ENCODE measurements around the gene CCDC57. TPM values are rescaled to one million over a fixed set of nuclear protein-coding genes. Genes with fewer than 3 reads are reported as not detected.

The CCDC57 gene
- total RNA-seq, 6 experiments from 2014 or later: 10.1 to 37.4 (median 17.2) TPM

GRCh38 chr17:82060001-82060380 is 152.7 kb downstream of the CCDC57 start:
- Histone ChIP-seq H3K4me1 (peaks cover 0 to 17% (median 6%) of the 10 kb centered on the region in 4 donors), H3K27me3 (no peaks in the 10 kb centered on the region), H3K27ac (no peak overlapping the region), H3K9me3 (no peaks in the 10 kb centered on the region), H3K36me3 (peaks cover 0 to 59% (median 4%) of the 10 kb centered on the region in 4 donors), H3K4me3 (no peak overlapping the region)
- WGBS (ENCODE audit: insufficient coverage, low coverage, low lambda C conversion rate, missing lambda C conversion rate): 77% methylated on average over 4 of the region's 16 CpGs
- intact Hi-C loops (cut with DNase I): no loop called here
- ATAC-seq (no peak), DNase-seq (peak in 1 of 3 donors; percentile 37)
- no peak for TF ChIP-seq POLR2A (IDR thresholded peaks at IDR 0.05)
- TF ChIP-seq, protein P1, sequence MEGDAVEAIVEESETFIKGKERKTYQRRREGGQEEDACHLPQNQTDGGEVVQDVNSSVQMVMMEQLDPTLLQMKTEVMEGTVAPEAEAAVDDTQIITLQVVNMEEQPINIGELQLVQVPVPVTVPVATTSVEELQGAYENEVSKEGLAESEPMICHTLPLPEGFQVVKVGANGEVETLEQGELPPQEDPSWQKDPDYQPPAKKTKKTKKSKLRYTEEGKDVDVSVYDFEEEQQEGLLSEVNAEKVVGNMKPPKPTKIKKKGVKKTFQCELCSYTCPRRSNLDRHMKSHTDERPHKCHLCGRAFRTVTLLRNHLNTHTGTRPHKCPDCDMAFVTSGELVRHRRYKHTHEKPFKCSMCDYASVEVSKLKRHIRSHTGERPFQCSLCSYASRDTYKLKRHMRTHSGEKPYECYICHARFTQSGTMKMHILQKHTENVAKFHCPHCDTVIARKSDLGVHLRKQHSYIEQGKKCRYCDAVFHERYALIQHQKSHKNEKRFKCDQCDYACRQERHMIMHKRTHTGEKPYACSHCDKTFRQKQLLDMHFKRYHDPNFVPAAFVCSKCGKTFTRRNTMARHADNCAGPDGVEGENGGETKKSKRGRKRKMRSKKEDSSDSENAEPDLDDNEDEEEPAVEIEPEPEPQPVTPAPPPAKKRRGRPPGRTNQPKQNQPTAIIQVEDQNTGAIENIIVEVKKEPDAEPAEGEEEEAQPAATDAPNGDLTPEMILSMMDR (IDR thresholded peaks at IDR 0.05): no peak

GRCh38 chr17:82059272-82060000 is 153.2 kb downstream of the CCDC57 start:
- Histone ChIP-seq H3K36me3 (peaks cover 0 to 63% (median 4%) of the 10 kb centered on the region in 4 donors), H3K9me3 (no peaks in the 10 kb centered on the region), H3K4me1 (peaks cover 0 to 13% (median 6%) of the 10 kb centered on the region in 4 donors), H3K27me3 (no peaks in the 10 kb centered on the region), H3K4me3 (no peak overlapping the region), H3K27ac (no peak overlapping the region)
- WGBS (ENCODE audit: insufficient coverage, low coverage, low lambda C conversion rate, missing lambda C conversion rate): 80% methylated on average over 2 of the region's 19 CpGs
- no peak for TF ChIP-seq POLR2A (IDR thresholded peaks at IDR 0.05)
- TF ChIP-seq, protein P1 (IDR thresholded peaks at IDR 0.05): no peak
- DNase-seq (peak in 1 of 3 donors; percentile 49), ATAC-seq (no peak)
- intact Hi-C loops (cut with DNase I): no loop called here

DNA sequence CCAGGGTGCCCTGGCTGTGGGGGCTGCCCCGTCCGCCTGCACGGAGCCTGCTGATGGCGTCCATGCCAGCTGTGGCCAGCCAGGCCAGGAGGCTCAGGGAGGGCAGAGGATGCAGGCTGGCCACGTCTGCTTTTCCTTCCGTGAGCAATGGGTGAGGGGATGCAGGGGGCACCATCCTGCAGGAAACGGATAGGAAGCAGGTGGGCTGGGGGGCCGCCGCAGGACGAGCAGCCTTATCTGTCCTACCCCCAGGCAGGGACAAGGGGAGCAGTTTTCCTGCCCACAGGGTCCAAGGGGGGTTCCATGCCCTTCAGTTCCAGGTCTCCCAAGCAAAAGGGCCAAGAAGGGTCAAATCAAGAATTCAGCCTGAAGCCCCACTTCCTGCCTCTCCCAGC is 153.8 kb downstream of the CCDC57 start:
- no peaks in the 10 kb centered on the region for H3K27me3 ChIP-seq
- H3K9me3 ChIP-seq: no peaks in the 10 kb centered on the region
- H3K27ac ChIP-seq: no peak overlapping the region
- 51% methylated on average over 4 of the region's 10 CpGs for WGBS (ENCODE audit: insufficient coverage, low coverage, low lambda C conversion rate, missing lambda C conversion rate)
- TF ChIP-seq, protein P1 (IDR thresholded peaks at IDR 0.05): no peak
- TF ChIP-seq POLR2A (IDR thresholded peaks at IDR 0.05): no peak
- H3K36me3 ChIP-seq: peaks cover 0 to 69% (median 4%) of the 10 kb centered on the region in 4 donors
- ATAC-seq (no peak), DNase-seq (peak in 1 of 3 donors; percentile 40)
- intact Hi-C loops (cut with DNase I): no loop called here
- peaks cover 0 to 7% (median 3%) of the 10 kb centered on the region in 4 donors for H3K4me1 ChIP-seq
- no peak overlapping the region for H3K4me3 ChIP-seq

GRCh38 chr17:82058230-82058854 is 154.3 kb downstream of the CCDC57 start:
- H3K4me3 ChIP-seq: no peak overlapping the region

More at GRCh38 chr17:82058230-82058854, 154.3 kb downstream of the CCDC57 start:
- ATAC-seq: peak in 2 of 4 donors; percentile 8 to 26
- Histone ChIP-seq H3K9me3 (no peaks in the 10 kb centered on the region), H3K27ac (no peak overlapping the region), H3K27me3 (no peaks in the 10 kb centered on the region), H3K4me1 (peaks cover 0 to 3% (median under 1%) of the 10 kb centered on the region in 4 donors), H3K36me3 (peaks cover 0 to 71% (median 4%) of the 10 kb centered on the region in 4 donors)
- intact Hi-C loops (cut with DNase I): no loop called here
- WGBS (ENCODE audit: insufficient coverage, low coverage, low lambda C conversion rate, missing lambda C conversion rate): 100% methylated on average over 1 of the region's 17 CpGs
- peak in 1 of 3 donors; percentile 54 for DNase-seq
- no peak for TF ChIP-seq POLR2A (IDR thresholded peaks at IDR 0.05)
- TF ChIP-seq, protein P1 (IDR thresholded peaks at IDR 0.05): no peak

Data from right lobe of liver (tissue), 6 donors.